Measurements from ENCODE around the gene SLC35A5. TPM values are rescaled to one million over a fixed set of nuclear protein-coding genes. Genes with fewer than 3 reads are reported as not detected.

SLC35A5 gene
- total and polyA plus RNA-seq, 7 donors, result 7.1 to 15.4 (median 11.0) TPM

- Histone ChIP-seq H3K27me3 (ENCODE audit: insufficient read depth in 3 of 3, low read length in 2 of 3) (no peaks in the 10 kb centered on the region), H3K4me3 (no peak overlapping the region), H3K9me3 (no peaks in the 10 kb centered on the region), H3K4me1 (no peaks in the 10 kb centered on the region), H3K27ac (no peak overlapping the region), H3K36me3 (ENCODE audit: insufficient read depth in 1 of 2, low read depth in 1 of 2) (peaks cover 11 to 80% of the 10 kb centered on the region in 2 donors)
- intact Hi-C loops (cut with DNase I), result loop anchor here in 1 of 2 donors (5.0 kb wide), 1 partner anchor 395 kb away; the partner anchor contains the start of gene CD200R1
- DNase-seq, result no peak
- 81 to 86% (median 82%) methylated on average over 2 of the region's 2 CpGs for WGBS, 3 donors
- no peak for ATAC-seq
- peak; percentile 48 for TF ChIP-seq CTCF (IDR thresholded peaks at IDR 0.05)
These were observed 20.5 kb downstream of the SLC35A5 start for GRCh38 chr3:112582244-112582874.

- 77 to 86% (median 79%) methylated on average over 3 of the region's 3 CpGs for WGBS, 3 donors
- ATAC-seq (no peak), DNase-seq (no peak)
- H3K4me1 ChIP-seq, result no peaks in the 10 kb centered on the region
- intact Hi-C loops (cut with DNase I), result loop anchor here in 1 of 2 donors (5.0 kb wide), 1 partner anchor 394 kb away; the partner anchor contains the start of gene CD200R1
- H3K36me3 ChIP-seq (ENCODE audit: insufficient read depth in 1 of 2, low read depth in 1 of 2), result peaks cover 11 to 79% of the 10 kb centered on the region in 2 donors
- H3K27ac ChIP-seq, result no peak overlapping the region
- no peak for TF ChIP-seq CTCF (IDR thresholded peaks at IDR 0.05)
- H3K9me3 ChIP-seq, result no peaks in the 10 kb centered on the region
- H3K4me3 ChIP-seq, result no peak overlapping the region
- H3K27me3 ChIP-seq (ENCODE audit: insufficient read depth in 3 of 3, low read length in 2 of 3), result no peaks in the 10 kb centered on the region
These were observed 21.3 kb downstream of the SLC35A5 start for GRCh38 chr3:112583105-112583504.

GRCh38 chr3:112585782-112586181 lies 23.9 kb downstream of the SLC35A5 start:
- Histone ChIP-seq H3K9me3 (no peaks in the 10 kb centered on the region), H3K4me3 (no peak overlapping the region), H3K27me3 (ENCODE audit: insufficient read depth in 3 of 3, low read length in 2 of 3) (no peaks in the 10 kb centered on the region), H3K27ac (no peak overlapping the region), H3K4me1 (no peaks in the 10 kb centered on the region), H3K36me3 (ENCODE audit: insufficient read depth in 1 of 2, low read depth in 1 of 2) (peaks cover 10 to 71% of the 10 kb centered on the region in 2 donors)
- TF ChIP-seq CTCF (IDR thresholded peaks at IDR 0.05), result no peak
- intact Hi-C loops (cut with DNase I), result no loop called here
- ATAC-seq (no peak), DNase-seq (no peak)

GRCh38 chr3:112587336-112587735 lies 25.5 kb downstream of the SLC35A5 start:
- ATAC-seq, result no peak
- TF ChIP-seq CTCF (IDR thresholded peaks at IDR 0.05), result no peak

GRCh38 chr3:112593258-112593657 lies 31.4 kb downstream of the SLC35A5 start:
- H3K27ac ChIP-seq, result no peak overlapping the region
- H3K9me3 ChIP-seq, result no peaks in the 10 kb centered on the region
- ATAC-seq (no peak), DNase-seq (no peak)
- no peaks in the 10 kb centered on the region for H3K27me3 ChIP-seq (ENCODE audit: insufficient read depth in 3 of 3, low read length in 2 of 3)
- TF ChIP-seq CTCF (IDR thresholded peaks at IDR 0.05), result no peak
- H3K4me1 ChIP-seq, result no peaks in the 10 kb centered on the region
- intact Hi-C loops (cut with DNase I), result no loop called here
- H3K36me3 ChIP-seq (ENCODE audit: insufficient read depth in 1 of 2, low read depth in 1 of 2), result peaks cover 0 to 30% of the 10 kb centered on the region in 2 donors
- H3K4me3 ChIP-seq, result no peak overlapping the region

More at GRCh38 chr3:112587336-112587735, 25.5 kb downstream of the SLC35A5 start:
- Histone ChIP-seq H3K9me3 (no peaks in the 10 kb centered on the region), H3K4me3 (no peak overlapping the region), H3K36me3 (ENCODE audit: insufficient read depth in 1 of 2, low read depth in 1 of 2) (peaks cover 8 to 57% of the 10 kb centered on the region in 2 donors), H3K27me3 (ENCODE audit: insufficient read depth in 3 of 3, low read length in 2 of 3) (no peaks in the 10 kb centered on the region), H3K27ac (no peak overlapping the region), H3K4me1 (no peaks in the 10 kb centered on the region)
- 92 to 100% (median 100%) methylated on average over 1 of the region's 1 CpG for WGBS, 3 donors
- intact Hi-C loops (cut with DNase I), result no loop called here
- DNase-seq, result no peak

All from psoas muscle (tissue), 8 donors.